Ramos (cell line): ENCODE measurements around the gene C5orf22.
"Not testable (repeated sequence)": the region's sequence is repeated elsewhere in the genome, so short reads cannot be mapped to it uniquely, and the experiment has no call there.

Experiments used
- in situ Hi-C: fragments of 300-500 bp; cut with MboI; formaldehyde crosslinking; loops from one replicate; pipeline ENCODE4 v1.14.3; 2022; ENCODE audit warnings: low sequenced_read_pairs; ENCODE audit not compliant: unreplicated experiment

Gene C5orf22

DNA sequence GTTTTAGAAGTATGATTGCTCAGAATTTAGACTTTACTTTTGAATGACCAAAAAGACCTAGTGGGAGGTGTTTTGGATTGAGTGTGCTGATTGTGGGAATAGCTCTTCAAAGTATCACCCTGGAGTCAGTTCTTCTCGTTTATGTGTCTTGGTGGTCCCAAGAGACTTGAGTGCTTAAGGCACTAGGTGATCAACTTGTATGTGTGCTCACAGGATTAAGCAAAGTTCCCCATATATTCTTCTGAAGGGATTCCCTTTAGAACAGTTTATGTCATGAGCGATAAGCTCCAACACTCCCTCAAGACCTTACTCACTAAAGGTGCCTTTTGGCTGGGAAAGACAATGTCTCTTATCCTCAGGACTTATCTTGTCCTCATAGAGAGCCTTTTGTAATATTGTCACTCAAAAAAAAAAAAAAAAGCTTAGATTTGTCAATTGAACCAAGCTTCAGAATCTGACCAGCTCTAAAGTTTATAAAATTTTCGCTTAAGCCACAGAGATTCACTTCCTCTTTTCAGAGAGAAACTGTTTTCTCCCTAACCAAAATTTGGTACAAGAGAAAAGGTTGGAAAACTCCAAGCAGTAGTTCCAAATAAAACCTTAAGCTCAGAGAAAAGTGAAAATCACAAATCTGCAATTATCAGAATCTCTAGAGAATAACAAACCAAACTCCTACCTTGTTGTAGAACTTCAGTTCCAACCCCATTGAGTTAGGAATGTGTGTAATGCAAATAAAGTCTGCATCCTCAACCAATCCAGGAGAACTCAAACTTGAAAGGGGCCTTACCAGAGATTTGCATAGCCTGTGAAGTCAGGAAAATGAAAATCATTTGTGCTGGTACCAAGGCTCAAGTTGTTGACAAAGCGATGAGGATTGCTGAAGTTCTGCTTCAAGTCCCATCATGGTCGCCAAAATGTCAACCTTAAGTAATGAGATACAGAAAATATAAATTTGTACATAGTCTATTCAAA, 66.8 kb downstream of the C5orf22 start:
- in situ Hi-C loops, result no loop called here

DNA sequence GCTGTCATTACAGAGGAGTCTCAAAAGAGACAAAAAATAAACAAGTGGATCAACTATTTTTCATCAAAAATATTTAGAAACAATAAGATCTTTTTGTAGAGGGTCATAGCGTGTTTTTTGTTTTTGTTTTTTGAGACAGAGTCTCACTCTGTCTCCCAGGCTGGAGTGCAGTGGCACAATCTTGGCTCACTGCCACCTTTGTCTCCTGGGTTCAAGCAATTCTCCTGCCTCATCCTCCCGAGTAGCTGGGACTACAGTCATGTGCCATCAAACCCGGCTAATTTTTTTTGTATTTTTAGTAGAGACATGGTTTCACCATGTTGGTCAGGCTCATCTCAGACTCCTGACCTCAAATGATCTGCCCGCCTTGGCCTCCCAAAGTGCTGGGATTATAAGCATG, 70.2 kb downstream of the C5orf22 start:
- in situ Hi-C loops, result not testable (repeated sequence)

DNA sequence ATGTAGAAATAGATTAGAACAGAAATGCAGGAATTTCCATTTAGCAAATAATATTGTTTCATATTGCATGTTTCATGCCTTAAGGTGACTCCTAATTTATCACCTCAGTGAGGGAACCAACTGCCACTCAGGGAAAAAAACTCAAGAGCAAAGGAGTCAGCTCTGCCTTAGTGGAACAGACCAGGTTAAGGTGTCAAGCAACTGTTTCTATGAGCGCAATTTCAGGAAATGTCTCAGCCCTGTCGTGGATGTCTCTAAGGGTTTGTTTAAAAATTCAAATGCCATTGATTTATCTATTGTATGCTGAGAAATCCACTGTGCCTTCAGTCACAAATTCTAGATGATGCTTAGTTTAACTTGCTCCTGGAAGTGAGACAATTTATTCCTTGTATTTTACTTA, 72.1 kb downstream of the C5orf22 start:
- in situ Hi-C loops, result no loop called here

DNA sequence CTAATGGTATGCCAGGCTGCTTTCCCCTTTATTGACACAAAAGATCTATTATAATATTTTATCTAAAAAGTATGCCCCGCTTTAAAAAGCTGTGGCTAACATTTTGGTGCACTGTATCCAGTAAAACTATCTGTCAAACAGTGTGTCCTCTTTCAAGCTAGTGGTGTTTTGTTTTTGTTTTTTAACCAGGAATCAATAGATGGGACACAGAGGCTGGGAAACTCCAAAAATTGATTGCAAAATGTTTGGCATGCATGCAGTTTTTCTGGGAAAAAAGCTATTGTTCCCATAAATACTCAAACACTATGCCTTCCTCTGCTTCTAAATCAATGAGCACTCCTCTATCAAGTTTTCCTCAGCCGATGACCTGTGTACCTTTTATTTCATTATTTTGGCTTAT, 72.5 kb downstream of the C5orf22 start:
- in situ Hi-C loops, result no loop called here
